Prostate gland (tissue), 2 donors: ENCODE measurements around the gene TSPAN12. TPM values are rescaled to one million over a fixed set of nuclear protein-coding genes. Genes with fewer than 3 reads are reported as not detected.

ENCODE experiments used
- DNase-seq: peaks from one replicate; pipeline ENCODE4 v3.0.0-alpha.2; 2019; ENCODE audit warnings: low spot score
- H3K27ac ChIP-seq, 2 donors: fragments of 200-600 bp; sonication (generic); 2 replicates each; pipeline ENCODE4 v1.5.1; 2017 to 2019
- H3K27me3 ChIP-seq: fragments of 200-600 bp; sonication (generic); replicated peaks from 2 replicates; pipeline ENCODE4 v1.5.1; 2019; ENCODE audit not compliant: insufficient read depth
- H3K36me3 ChIP-seq, 2 donors: fragments of 200-600 bp; sonication (generic); 1 replicate in 1 of 2; 2 replicates in 1 of 2; pipeline versions ENCODE4 v1.5.1 to v1.8.1; 2017 to 2019
- H3K4me1 ChIP-seq: fragments of 200-600 bp; sonication (generic); replicated peaks from 2 replicates; pipeline ENCODE4 v1.5.1; 2019
- H3K4me3 ChIP-seq, 2 donors: fragments of 200-600 bp; sonication (generic); 2 replicates each; pipeline ENCODE4 v1.5.1; 2017 to 2019
- H3K9me3 ChIP-seq: fragments of 200-600 bp; sonication (generic); 2 replicates; pipeline ENCODE4 v1.5.1; 2017
- POLR2A ChIP-seq: fragments of 450-650 bp; IDR thresholded peaks from one replicate; pipeline ENCODE4 v1.6.1; 2016; ENCODE audit warnings: antibody characterized with exemption, mild to moderate bottlenecking
- POLR2AphosphoS5 ChIP-seq: sonication (generic); formaldehyde crosslinking; IDR thresholded peaks from one replicate; pipeline ENCODE4 v1.6.1; 2017; ENCODE audit warnings: antibody characterized with exemption
- WGBS: methylation state at CpG from one replicate; pipeline ENCODE4 v1.1.5; 2018; 5-methylcytosine and 5-hydroxymethylcytosine counted together
- intact Hi-C: fragments of 100-400 bp; cut with DNase I; formaldehyde crosslinking; loops from one replicate; pipeline ENCODE4 v1.14.2; 2022
- total RNA-seq, 2 donors: library from RNA; depleted of rRNA; stranded (reverse); fragments of >200 nt; gene quantifications; one replicate each; pipeline ENCODE4 v1.1.0, GENCODE V29; 2016
- TF ChIP-seq, protein P1 (sequence below), 4 experiments: fragments of 200-600 bp in 2 of 4; fragments of 450-650 bp in 2 of 4; sonication (generic) in 2 of 4; IDR thresholded peaks; 1 replicate in 3 of 4; 2 replicates in 1 of 4; pipeline ENCODE4 v1.5.1; 2016 to 2019; ENCODE audit warnings: antibody characterized with exemption in 4 of 4, mild to moderate bottlenecking in 2 of 4, moderate library complexity in 2 of 4

Gene TSPAN12
- total RNA-seq, 2 donors from 2014 or later = 14.5 to 16.2 TPM

DNA sequence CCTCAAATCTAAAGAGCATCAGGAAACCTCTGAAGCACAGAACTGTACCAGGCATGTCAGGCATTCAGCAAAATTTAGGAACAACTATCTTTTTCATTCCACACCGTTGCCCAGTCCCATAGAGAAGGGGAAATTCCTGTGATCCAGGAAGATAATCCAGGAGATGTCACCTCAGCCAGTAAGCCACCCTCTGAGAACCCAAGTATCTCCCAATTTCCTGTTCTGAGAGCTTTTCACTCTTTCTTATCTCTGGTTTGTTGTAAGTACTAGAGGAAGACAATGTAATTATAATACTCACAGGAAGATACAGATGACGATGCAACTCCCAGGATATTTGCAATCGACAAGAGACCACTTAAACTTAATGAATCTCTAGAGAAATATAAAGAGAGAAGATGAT is 97.1 kb downstream of the TSPAN12 start:
- TF ChIP-seq POLR2A (no peak), POLR2AphosphoS5 (no peak)
- TF ChIP-seq, protein P1, sequence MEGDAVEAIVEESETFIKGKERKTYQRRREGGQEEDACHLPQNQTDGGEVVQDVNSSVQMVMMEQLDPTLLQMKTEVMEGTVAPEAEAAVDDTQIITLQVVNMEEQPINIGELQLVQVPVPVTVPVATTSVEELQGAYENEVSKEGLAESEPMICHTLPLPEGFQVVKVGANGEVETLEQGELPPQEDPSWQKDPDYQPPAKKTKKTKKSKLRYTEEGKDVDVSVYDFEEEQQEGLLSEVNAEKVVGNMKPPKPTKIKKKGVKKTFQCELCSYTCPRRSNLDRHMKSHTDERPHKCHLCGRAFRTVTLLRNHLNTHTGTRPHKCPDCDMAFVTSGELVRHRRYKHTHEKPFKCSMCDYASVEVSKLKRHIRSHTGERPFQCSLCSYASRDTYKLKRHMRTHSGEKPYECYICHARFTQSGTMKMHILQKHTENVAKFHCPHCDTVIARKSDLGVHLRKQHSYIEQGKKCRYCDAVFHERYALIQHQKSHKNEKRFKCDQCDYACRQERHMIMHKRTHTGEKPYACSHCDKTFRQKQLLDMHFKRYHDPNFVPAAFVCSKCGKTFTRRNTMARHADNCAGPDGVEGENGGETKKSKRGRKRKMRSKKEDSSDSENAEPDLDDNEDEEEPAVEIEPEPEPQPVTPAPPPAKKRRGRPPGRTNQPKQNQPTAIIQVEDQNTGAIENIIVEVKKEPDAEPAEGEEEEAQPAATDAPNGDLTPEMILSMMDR (IDR thresholded peaks at IDR 0.05) = no peak
- intact Hi-C loops = no loop called here

DNA sequence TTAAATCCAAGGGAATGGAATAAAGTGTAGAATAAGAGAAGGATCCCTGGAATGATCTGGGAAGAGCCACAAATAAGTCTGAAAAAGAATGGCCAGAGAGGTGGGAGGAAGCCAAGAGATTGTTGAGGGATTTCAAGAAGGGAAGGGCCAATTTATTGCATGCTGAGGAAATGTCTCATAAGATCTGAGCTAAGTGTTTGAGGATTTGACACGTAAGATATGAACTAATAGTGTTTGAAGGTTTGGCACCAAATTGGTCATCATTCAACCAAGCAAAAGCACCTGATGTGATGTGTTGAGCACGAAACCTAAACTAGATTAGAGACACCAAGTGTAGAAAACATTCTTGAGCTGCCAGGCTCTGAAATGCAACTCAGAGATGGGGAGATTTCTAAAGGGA is 97.9 kb downstream of the TSPAN12 start:
- intact Hi-C loops = no loop called here
- Histone ChIP-seq H3K9me3 (no peaks in the 10 kb centered on the region), H3K27me3 (no peaks in the 10 kb centered on the region), H3K36me3 (no peaks in the 10 kb centered on the region), H3K27ac (no peak overlapping the region), H3K4me3 (no peak overlapping the region), H3K4me1 (no peaks in the 10 kb centered on the region)
- TF ChIP-seq, protein P1 (IDR thresholded peaks at IDR 0.05) = no peak
- TF ChIP-seq POLR2A (no peak), POLR2AphosphoS5 (no peak)
- 87% methylated on average over 2 of the region's 2 CpGs for WGBS
- DNase-seq = no peak

More for the DNA sequence above, 97.1 kb downstream of the TSPAN12 start:
- Histone ChIP-seq H3K4me1 (no peaks in the 10 kb centered on the region), H3K9me3 (no peaks in the 10 kb centered on the region), H3K4me3 (no peak overlapping the region), H3K27ac (no peak overlapping the region), H3K27me3 (no peaks in the 10 kb centered on the region), H3K36me3 (no peaks in the 10 kb centered on the region)
- WGBS = 83% methylated on average over 3 of the region's 3 CpGs
- no peak for DNase-seq

DNA sequence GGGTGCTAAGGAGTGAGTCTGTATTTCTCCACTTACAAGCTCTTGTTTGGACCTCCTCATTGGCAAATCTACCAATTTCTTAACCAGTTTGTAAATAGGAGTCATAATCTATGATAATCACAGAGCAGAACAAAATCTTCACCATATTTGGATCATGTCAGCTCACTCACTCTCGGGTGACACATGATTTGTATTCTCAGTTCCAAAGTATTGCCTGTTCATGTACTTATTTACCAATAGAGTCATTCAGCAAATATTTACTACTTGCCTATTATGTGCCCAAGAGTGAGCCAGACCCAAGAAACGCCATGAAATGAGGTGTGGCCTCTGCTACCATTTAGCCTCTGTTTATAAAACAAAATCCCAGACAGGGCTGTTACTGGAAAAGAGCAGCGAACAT is 114.8 kb downstream of the TSPAN12 start:
- DNase-seq = no peak
- no peak overlapping the region for H3K4me3 ChIP-seq
- TF ChIP-seq, protein P1 (IDR thresholded peaks at IDR 0.05) = no peak
- no peak for TF ChIP-seq POLR2AphosphoS5
- TF ChIP-seq POLR2A = no peak
- H3K9me3 ChIP-seq = no peaks in the 10 kb centered on the region
- WGBS = 73% methylated on average over 3 of the region's 3 CpGs
- intact Hi-C loops = no loop called here
- no peak overlapping the region for H3K27ac ChIP-seq
- H3K4me1 ChIP-seq = no peaks in the 10 kb centered on the region
- H3K27me3 ChIP-seq = no peaks in the 10 kb centered on the region
- no peaks in the 10 kb centered on the region for H3K36me3 ChIP-seq

DNA sequence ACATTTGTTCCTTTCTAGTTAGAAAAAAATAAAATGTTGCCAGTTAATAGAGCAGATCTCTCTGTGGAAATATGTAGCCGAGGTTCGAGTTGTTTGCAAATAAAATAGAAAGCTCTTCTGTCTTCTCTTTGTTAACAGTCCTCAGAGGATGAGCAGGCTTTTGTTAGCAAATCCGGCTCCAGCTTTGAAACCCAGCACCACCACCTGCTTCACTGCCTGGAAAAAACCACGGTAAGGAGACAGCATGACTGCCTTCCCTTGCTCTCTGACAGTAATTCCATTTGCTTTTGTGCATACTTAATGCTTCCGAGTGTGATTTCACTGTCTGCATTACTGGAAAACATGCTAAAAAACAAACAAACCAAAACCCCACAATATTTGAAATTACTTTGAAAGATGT is 115.6 kb downstream of the TSPAN12 start:
- Histone ChIP-seq H3K4me3 (no peak overlapping the region), H3K9me3 (no peaks in the 10 kb centered on the region), H3K27ac (no peak overlapping the region), H3K27me3 (no peaks in the 10 kb centered on the region), H3K36me3 (no peaks in the 10 kb centered on the region), H3K4me1 (no peaks in the 10 kb centered on the region)
- no peak for TF ChIP-seq POLR2A
- WGBS = 40% methylated on average over 5 of the region's 5 CpGs
- intact Hi-C loops = no loop called here
- no peak for DNase-seq

DNA sequence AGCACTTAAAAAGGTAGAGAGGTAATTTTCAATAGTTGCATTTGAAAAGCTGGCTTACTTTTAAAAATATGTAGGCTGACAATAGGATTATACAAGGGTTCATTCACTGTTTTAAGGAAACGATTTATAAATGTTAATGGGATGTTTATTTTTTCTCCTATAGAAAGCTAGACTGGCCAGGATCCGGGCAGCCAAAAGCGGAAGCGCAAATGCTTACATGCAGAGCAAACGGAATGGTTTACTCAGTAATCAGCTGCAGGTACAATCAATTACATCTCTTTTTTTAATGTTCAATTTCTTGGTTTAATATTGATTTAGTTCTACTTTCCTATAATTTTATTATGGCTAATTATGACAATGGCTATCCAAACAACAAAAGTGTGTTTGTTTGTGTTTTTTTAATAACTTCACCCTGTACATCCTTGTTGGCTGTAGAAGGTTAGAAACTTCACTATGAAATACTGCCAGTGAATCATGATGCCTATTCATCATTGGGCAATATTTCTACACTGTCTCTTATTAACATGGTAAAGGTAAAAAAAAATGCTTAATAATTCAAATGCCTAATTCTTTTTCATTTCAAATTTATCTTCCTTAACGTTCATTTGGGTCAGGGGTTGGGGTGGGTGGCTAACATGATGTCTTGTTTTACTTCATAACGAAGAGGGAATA is 116.4 kb downstream of the TSPAN12 start:
- H3K4me3 ChIP-seq = no peak overlapping the region
- intact Hi-C loops = no loop called here
- no peaks in the 10 kb centered on the region for H3K36me3 ChIP-seq
- H3K27ac ChIP-seq = no peak overlapping the region
- 69% methylated on average over 7 of the region's 7 CpGs for WGBS
- no peak for DNase-seq
- H3K9me3 ChIP-seq = no peaks in the 10 kb centered on the region
- H3K27me3 ChIP-seq = no peaks in the 10 kb centered on the region
- H3K4me1 ChIP-seq = no peaks in the 10 kb centered on the region
- TF ChIP-seq POLR2A = no peak
- TF ChIP-seq, protein P1 (IDR thresholded peaks at IDR 0.05) = no peak
- no peak for TF ChIP-seq POLR2AphosphoS5
